OCI-LY1 (cell line): Measurements from ENCODE around the gene CPEB2.

ENCODE experiments used
- EZH2 ChIP-seq: fragments of 200-600 bp; sonication (generic), shearing (Covaris generic); IDR thresholded peaks from 2 replicates; pipeline ENCODE4 v1.8.0; 2017; ENCODE audit warnings: borderline replicate concordance, mixed run types, mild to moderate bottlenecking, antibody characterized with exemption, low read length, moderate library complexity, mixed read lengths
- TF ChIP-seq, protein P1 (sequence below): fragments of 200-600 bp; sonication (generic), shearing (Covaris generic); IDR thresholded peaks from 2 replicates; pipeline ENCODE4 v1.5.1; 2017; ENCODE audit warnings: mild to moderate bottlenecking, antibody characterized with exemption, low read length, moderate library complexity, mixed read lengths

DNA sequence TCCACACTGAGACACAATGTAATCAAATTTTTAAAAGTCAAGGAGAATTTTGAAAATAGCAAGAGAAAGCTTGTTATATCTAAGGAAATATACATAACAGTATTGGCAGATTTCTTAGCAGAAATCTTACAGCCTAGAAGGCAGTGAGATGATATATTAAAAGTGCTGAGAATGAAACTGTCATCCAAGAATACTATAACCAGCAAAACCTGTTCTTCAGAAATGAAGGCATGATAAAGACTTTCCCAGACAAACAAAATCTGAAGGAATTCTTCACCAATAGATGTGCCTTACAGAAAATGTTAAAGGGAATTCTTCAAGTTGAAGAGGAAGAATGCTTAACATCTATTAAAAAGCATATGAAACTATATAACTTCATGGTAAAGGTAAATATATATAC, 73.6 kb downstream of the CPEB2 start:
- TF ChIP-seq, protein P1, sequence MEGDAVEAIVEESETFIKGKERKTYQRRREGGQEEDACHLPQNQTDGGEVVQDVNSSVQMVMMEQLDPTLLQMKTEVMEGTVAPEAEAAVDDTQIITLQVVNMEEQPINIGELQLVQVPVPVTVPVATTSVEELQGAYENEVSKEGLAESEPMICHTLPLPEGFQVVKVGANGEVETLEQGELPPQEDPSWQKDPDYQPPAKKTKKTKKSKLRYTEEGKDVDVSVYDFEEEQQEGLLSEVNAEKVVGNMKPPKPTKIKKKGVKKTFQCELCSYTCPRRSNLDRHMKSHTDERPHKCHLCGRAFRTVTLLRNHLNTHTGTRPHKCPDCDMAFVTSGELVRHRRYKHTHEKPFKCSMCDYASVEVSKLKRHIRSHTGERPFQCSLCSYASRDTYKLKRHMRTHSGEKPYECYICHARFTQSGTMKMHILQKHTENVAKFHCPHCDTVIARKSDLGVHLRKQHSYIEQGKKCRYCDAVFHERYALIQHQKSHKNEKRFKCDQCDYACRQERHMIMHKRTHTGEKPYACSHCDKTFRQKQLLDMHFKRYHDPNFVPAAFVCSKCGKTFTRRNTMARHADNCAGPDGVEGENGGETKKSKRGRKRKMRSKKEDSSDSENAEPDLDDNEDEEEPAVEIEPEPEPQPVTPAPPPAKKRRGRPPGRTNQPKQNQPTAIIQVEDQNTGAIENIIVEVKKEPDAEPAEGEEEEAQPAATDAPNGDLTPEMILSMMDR = no peak
- TF ChIP-seq EZH2 = no peak
